Hematopoietic multipotent progenitor cell treated with erythropoietin and hydrocortisone succinate and interleukin-3 and kit ligand, for 15 days (in vitro differentiated cells): ENCODE results near the gene ZNF273.

Experiments used
- DNase-seq: peaks from one replicate; pipeline ENCODE4 v3.0.0-alpha.2; 2015; ENCODE audit warnings: low spot score

ZNF273 gene

GRCh38 chr7:64876792-64877713 is 26.0 kb upstream of the ZNF273 start:
- no peak for DNase-seq

- DNase-seq = no peak
These were observed 25.1 kb upstream of the ZNF273 start for GRCh38 chr7:64877714-64878610.

DNA sequence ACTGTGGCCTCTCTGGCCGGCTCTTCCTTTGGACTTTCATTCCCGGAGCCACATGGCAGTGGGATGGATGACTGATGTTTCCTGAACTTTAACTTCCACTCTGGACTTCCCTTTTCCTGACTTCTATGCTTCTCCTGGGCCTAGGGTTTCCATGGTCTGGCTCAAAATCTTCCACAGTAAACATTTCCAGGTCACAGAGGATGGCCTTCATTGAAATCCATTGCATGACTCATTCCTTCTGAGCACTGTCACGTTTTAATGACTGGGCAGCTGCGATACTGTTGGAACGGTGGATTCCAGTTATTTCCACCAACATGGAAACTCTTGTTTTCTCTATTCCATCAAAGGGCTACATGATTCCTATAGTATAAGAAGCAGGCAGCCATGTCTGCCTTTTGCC is 24.4 kb upstream of the ZNF273 start:
- DNase-seq = no peak

DNA sequence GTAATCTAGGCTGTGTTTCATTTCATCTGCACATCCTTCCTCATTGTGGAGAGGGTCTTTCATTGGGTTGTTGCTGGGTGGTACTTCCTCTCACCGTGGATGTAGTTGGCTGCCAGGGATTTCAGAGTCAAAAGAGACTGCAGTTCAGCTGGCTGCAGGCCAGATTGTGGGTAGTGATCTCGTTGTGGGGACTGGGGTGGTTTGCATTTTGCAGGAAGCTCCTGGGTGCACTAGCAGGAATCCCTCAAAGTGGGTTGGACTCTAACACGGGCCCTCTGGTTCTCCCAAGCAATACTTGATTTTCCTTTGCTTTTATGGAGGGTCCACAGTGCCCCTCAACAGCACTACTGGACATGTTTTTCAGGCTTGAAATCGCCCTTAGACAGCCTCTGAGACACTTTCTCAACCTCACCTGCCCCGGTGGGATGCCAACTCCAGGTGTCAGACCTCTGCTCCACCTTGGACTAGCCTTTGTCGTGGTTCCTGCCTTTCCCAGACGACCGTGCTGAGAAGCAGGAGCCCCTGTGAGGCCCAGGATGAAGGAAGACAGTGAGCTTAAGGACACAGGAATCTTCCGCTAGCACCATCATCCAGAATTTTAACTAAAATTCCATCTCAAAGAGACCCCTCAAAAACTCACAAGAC is 23.9 kb upstream of the ZNF273 start:
- DNase-seq = no peak

GRCh38 chr7:64879800-64880199 is 23.3 kb upstream of the ZNF273 start:
- DNase-seq = no peak

DNA sequence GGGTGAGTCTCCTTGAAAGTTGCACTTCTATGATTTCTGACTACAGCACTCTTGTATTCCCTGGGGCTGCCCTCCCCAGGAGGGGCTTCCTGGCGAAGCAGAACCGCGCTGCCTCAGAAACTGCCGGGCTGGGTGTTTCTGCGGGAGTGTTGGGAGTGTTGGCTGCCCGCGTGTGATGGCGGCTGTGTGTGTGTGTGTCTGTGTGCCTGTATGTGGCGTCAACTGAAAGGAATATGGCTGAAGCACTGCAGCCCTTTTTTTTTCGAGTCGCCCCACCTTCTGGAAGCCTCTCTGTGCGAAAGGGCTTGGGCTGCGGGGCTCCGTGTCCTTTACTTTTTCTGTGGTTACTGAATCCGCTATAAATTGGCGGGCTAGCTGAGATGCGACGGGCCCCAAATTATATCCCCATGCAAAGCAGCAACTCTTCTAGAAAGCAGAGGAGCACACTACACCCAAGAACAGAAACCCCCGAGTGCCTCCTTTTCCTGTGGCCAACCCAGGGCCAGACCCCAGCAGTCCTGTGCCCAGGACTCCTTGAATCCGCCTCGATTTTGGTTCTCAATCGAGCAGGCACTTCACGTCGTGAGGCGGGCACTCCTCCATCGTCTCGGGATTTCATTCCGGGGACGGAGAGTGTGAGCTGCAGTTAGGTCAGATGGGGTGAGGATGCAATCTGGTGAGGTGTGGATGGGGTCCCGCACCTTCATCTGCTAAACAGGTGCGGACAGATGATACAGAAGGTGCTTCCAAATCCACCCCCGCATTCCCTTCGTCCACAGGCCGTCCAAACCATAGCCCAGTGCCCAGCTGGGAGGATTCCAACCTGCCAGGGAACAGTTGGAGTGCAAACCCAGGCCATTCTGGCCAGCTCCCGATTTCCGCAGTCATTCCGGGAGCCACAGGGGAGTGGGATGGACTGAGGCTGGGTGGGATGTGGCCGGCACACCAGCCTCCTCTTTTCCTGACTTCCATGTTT is 22.5 kb upstream of the ZNF273 start:
- DNase-seq = no peak

DNA sequence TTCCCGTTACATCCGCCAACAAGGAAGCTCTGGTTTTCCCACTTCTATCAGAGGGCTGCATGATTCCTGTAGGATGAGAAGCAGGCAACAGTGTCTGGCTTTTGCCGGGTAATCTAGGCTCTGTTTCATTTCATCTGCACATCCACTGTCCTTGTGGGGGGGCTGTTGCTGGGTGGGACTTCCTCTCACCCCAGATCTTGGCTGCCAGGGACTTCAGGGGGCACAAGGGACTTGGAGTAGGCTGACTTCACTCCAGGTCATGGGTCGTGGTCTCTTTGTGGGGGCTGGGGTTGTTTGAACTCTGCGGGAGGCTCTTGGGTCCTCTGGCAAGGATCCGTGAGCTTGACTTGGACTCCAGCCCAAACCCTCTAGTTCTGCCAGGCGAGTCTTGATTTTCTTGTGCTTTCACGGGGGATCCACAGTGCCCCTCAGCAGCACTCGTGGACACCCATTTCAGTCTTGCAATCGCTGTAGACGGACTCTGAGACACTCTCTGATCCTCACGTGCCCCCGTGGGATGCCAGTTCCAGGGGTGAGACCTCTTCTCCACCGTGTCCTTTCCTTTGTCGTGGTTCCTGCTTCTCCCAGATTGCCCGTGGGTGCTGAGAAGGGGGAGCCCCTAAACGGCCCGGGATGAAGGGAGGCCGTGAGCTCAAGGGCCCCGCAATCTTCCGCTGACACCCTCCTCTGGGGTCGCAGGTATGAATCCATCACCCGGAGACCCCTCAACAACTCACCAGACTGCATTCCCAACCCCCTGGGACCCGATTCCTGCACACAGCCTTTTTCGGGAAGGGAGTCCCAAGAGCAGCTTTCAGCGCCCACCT is 21.4 kb upstream of the ZNF273 start:
- no peak for DNase-seq

- DNase-seq = no peak
These were observed 20.5 kb upstream of the ZNF273 start for GRCh38 chr7:64882341-64883112.

DNA sequence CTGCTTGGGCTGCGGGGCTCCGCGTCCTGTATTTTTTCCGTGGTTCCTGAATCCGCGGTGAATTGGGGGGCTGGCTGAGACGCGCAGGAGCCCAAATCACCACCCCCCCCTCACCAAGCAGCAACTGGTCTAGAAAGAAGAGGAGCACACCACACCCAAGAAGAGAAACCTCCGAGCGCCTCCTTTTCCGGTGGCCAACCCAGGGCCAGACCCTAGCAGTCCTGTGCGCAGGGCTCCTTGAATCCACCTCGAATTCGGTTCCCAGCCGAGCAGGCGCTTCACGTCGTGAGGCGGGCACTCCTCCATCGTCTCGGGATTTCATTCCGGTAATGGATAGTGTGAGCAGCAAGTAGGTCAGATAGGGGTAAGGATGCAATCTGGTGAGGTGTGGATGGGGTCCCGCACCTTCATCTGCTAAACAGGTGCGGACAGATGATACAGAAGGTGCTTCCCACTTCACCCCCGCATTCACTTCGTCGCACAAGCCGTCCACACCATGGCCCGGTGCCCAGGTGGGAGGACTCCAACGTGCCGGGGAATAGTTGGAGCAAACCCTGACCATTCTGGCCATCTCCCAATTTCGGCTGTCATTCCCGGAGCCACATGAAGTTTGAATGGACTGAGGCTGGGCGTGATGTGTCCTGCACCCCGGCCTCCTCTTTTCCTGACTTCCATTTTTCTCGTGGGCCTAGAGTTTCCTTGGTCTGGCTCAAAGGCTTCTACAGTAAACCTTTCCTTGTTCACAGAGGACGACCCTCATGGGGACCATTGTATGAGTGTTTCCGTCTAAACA is 19.8 kb upstream of the ZNF273 start:
- no peak for DNase-seq

DNA sequence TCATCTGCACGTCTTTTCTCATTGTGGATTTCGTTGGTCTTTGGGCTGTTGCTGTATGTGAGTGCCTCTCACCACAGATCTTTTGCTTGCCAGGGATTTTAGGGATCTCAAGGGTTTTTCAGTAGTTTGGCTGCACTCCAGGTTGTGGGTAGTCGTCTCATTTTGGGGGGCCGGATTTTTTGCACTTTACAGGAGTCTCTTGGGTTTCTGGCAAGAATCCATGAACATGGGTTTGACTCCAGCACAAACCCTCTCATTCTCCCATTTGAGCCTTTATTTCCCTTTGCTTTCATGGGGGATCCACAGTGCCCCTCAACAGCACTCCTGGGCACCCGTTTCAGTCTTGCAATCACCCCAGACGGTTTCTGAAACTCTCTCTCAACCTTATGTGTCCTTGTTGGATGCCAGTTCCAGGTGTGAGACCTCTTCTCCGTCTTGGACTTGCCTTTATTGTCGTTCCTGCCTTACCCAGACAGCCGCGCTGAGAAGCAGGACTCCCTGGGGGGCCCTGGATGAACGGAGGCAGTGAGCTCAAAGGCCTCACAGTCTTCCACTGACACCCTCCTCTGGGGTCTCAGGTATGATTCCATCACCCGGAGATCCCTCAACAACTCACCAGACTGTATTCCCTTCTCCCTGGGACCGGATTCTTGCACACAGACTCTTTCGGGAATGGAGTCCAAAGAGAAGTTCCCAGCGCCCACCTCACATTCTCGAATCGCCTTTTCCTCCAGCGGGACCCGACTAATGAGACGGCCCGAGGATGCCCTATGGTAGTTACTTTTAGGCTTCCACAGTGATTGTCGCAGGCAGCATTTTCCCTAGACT is 18.8 kb upstream of the ZNF273 start:
- DNase-seq = no peak

DNA sequence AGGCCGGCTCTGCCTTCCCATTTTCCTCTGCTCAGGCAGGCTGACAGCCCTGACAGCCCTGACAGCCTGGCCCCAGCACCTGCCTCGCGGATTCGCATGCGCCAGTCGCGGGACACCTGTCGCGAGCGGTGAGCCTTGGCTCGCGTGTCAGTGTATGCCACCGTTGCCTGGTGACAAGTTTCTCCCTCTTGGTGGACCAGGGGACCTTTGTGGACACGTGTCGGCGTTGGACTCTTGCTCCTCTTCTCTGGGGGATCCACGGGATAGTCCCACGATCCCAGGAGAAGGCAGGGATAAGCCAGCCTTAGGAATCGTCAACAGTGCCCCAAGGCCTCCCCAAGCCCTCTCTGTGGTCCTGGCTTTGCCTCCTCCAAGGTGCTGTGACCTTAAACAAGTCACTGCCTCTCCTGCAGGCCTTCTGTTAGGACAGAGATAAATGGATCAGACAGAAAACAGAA is 18.1 kb upstream of the ZNF273 start:
- DNase-seq = no peak

GRCh38 chr7:64885520-64886240 is 17.4 kb upstream of the ZNF273 start:
- no peak for DNase-seq

DNA sequence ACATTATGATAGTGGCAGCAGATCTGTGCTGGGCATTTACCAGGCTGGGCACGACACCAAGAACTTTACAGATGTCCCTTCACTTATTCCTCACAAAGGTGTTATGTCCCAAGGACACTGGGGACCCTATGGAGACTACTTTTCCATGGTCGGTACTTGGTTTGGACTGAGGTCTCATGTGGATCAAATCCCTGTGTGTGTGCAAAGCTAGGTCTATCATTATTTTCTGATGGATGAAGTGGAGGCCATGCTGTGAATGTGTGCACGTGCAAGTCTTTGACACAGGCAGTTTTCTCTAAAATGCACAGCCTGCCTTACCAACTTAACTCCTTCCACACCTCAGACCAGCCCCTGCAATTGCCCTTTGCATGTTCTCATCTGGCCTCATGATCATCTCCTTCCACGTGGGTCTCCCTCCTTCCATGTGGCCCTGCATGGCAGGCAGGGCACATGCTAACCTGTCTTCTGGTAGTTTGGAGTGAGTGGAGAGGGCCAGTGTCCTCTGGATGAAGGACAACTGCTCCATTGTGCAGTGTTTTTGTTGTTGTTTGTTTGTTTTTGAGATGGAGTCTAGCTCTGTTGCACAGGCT is 16.0 kb upstream of the ZNF273 start:
- no peak for DNase-seq

DNA sequence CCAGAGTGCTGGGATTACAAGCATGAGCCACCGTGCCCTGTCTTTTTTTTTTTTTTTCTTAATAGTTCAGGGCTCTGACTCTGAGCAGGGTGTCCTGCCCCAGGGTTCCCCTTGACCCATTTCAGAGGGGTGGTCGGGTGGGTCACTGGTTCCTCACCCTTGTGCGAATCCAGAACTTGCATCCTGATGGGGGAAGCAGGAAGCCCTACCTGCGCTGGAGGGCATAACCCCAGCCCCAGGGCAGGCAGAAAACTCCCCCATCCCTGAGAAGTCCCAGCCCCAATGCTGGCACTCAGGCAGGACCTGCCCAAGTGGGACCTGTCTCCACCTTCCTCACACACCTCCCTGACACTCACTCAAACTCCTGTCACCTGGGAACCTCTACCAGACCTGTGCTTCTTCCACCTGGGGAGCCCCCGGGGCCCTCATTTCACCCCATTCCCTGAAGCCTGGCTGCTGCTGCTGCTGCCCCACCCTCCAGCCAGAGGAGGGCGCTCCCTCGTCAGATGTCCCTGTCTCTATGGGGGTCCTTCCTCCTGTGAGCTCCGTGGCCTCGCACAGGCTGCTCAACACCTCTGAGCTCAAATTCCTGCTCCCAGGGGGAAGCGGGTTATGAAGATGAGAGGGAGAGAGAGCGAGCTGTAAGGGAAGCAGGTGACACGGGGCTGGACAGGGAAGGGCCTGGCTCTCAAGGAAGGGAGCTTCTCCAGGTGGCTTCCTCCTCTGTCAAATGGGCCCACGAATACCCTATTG is 15.1 kb upstream of the ZNF273 start:
- peak; percentile 73 for DNase-seq

- DNase-seq = no peak
These were observed 14.5 kb upstream of the ZNF273 start for GRCh38 chr7:64888561-64888900.
